PFSK-1 (cell line): ENCODE data around the gene CAMK1D.

Experiments used
- FOXP2 ChIP-seq: optimal IDR thresholded peaks from 2 replicates; pipeline ENCODE3; 2011; ENCODE audit warnings: borderline replicate concordance, control low read depth, inconsistent platforms; ENCODE audit not compliant: insufficient read depth; ENCODE audit errors: extremely low read length, extremely low read depth
- POLR2AphosphoS5 ChIP-seq: IDR thresholded peaks from 2 replicates; pipeline ENCODE4 v1.6.1; 2012; ENCODE audit warnings: low read depth, mild to moderate bottlenecking, control low read depth, low read length, moderate library complexity
- REST ChIP-seq, 2 experiments: IDR thresholded peaks; 2 replicates each; pipeline versions ENCODE4 v1.6.1 to v1.8.0; 2011 to 2012; ENCODE audit warnings: low read depth in 2 of 2, low read length in 2 of 2, control low read depth in 1 of 2, inconsistent platforms in 1 of 2, mild to moderate bottlenecking in 1 of 2, moderate library complexity in 1 of 2; ENCODE audit not compliant: insufficient read depth in 1 of 2
- SIN3A ChIP-seq: IDR thresholded peaks from 2 replicates; pipeline ENCODE4 v1.6.1; 2012; ENCODE audit warnings: mild to moderate bottlenecking, low read length, moderate library complexity, borderline replicate concordance; ENCODE audit not compliant: insufficient read depth
- TAF1 ChIP-seq: IDR thresholded peaks from 2 replicates; pipeline ENCODE4 v1.6.1; 2012; ENCODE audit warnings: low read length, control low read depth, borderline replicate concordance; ENCODE audit not compliant: insufficient read depth

DNA sequence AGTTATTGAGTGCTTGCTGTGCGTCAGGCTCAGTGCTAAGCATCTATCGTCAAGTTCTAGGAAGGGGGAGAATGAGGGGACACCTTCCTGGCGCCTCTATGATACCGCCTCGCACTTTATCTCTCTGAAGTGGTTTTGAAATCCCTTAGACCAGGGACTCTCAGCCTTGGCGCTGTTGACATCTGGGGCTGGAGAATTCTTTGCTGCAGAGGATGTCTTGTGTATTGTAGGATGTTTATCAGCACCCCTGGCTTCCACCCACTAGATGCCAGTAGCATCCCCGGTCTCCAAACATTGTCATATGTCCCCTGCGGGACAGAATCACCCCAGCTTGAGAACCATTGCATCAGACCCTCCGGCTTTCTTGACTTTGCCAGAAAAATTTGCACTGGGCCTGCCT, 366.7 kb downstream of the CAMK1D start:
- TF ChIP-seq SIN3A, result no peak
- TF ChIP-seq POLR2AphosphoS5, result no peak
- no peak for TF ChIP-seq REST (IDR thresholded peaks at IDR 0.05; ENCODE audit: insufficient read depth in 1 of 2, low read depth in 2 of 2, low read length in 2 of 2)
- no peak for TF ChIP-seq TAF1
- TF ChIP-seq FOXP2, result no peak
